IPS DF 6.9 (cell line): Measurements from ENCODE around the gene OR6V1.

Experiments used
- DNase-seq: peaks from one replicate; pipeline ENCODE4 v3.0.0-alpha.2; 2013; ENCODE audit warnings: low read depth, low spot score
- H3K27ac ChIP-seq: one replicate; pipeline ENCODE4 v1.5.1; 2013; ENCODE audit warnings: low read length, control low read depth
- H3K27me3 ChIP-seq: 2 replicates; pipeline ENCODE4 v1.6.1; 2013; ENCODE audit warnings: mild to moderate bottlenecking, low read length; ENCODE audit not compliant: control insufficient read depth, insufficient read depth
- H3K36me3 ChIP-seq: 2 replicates; pipeline ENCODE4 v1.6.1; 2013; ENCODE audit warnings: low read length; ENCODE audit not compliant: control insufficient read depth, insufficient read depth
- H3K4me1 ChIP-seq: 2 replicates; pipeline ENCODE4 v1.6.1; 2013; ENCODE audit warnings: low read length; ENCODE audit not compliant: control insufficient read depth, insufficient read depth
- H3K4me3 ChIP-seq: 2 replicates; pipeline ENCODE4 v1.5.1; 2013; ENCODE audit warnings: mild to moderate bottlenecking, low read length
- H3K9me3 ChIP-seq: 2 replicates; pipeline ENCODE4 v1.6.1; 2013; ENCODE audit warnings: low read length, inconsistent platforms; ENCODE audit not compliant: control insufficient read depth, insufficient read depth
- WGBS: extraction: QIAGEN DNeasy Blood & Tissue Kit; methylation state at CpG from one replicate; pipeline ENCODE4 v1.1.7; 2013; ENCODE audit warnings: mixed read lengths, missing lambda C conversion rate; ENCODE audit not compliant: insufficient read length, insufficient coverage; 5-methylcytosine and 5-hydroxymethylcytosine counted together

Gene OR6V1

GRCh38 chr7:143042790-143043271 is 9.3 kb upstream of the OR6V1 start:
- no CpG with 5 or more reads among the region's 6 CpGs for WGBS
- H3K9me3 ChIP-seq: no peaks in the 10 kb centered on the region
- no peak for DNase-seq
- no peak overlapping the region for H3K4me3 ChIP-seq
- H3K4me1 ChIP-seq: no peaks in the 10 kb centered on the region
- H3K36me3 ChIP-seq: no peaks in the 10 kb centered on the region
- no peaks in the 10 kb centered on the region for H3K27me3 ChIP-seq
- no peak overlapping the region for H3K27ac ChIP-seq

DNA sequence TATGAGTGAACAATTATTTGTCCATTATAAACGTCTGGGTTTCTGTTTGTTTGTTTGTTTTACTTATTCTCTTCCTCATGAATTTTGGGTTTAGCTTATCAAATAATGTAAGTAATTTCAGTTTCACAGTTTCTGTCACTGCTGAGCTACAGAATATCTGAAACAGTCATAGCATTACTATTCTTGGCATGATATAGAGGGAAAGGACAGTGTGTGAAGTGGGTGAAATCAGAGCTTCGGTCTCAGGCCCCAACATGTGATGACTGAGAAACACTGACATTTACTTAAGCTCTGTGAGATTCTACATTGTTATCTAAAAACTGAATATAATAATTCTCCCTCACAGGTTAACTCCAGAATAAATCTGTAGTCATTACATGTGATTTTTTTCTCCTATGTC is 8.8 kb upstream of the OR6V1 start:
- no peaks in the 10 kb centered on the region for H3K4me1 ChIP-seq
- DNase-seq: no peak
- no CpG with 5 or more reads among the region's 2 CpGs for WGBS
- H3K27me3 ChIP-seq: no peaks in the 10 kb centered on the region
- no peaks in the 10 kb centered on the region for H3K9me3 ChIP-seq
- no peaks in the 10 kb centered on the region for H3K36me3 ChIP-seq
- H3K27ac ChIP-seq: no peak overlapping the region
- no peak overlapping the region for H3K4me3 ChIP-seq

- H3K9me3 ChIP-seq: no peaks in the 10 kb centered on the region
- H3K27me3 ChIP-seq: no peaks in the 10 kb centered on the region
- no peak overlapping the region for H3K4me3 ChIP-seq
- 100% methylated on average over 1 of the region's 3 CpGs for WGBS
- no peak for DNase-seq
- no peak overlapping the region for H3K27ac ChIP-seq
- H3K4me1 ChIP-seq: no peaks in the 10 kb centered on the region
- H3K36me3 ChIP-seq: no peaks in the 10 kb centered on the region
Measured at GRCh38 chr7:143046426-143046851, 5.7 kb upstream of the OR6V1 start.

DNA sequence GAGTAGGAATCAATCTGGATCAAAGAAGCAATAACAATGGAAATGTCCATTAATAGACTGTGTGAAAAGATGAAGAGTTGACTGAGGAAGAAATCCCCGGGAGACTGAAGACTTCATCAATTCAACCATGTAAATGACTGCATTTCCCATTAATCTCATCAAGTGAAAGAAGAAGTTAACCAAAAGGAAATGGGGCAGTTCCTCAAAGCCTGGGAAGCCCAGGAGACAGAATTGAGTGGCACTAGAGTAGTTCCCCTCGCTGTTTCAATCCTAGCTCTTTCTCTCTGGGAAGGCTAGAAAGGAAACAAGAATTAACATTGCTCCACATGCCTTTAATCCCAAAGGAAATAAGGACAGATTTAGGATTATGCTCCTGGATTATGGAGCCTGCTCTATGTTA is 4.8 kb upstream of the OR6V1 start:
- Histone ChIP-seq H3K36me3 (no peaks in the 10 kb centered on the region), H3K27ac (no peak overlapping the region), H3K4me3 (no peak overlapping the region), H3K4me1 (no peaks in the 10 kb centered on the region), H3K27me3 (no peaks in the 10 kb centered on the region), H3K9me3 (no peaks in the 10 kb centered on the region)
- DNase-seq: no peak
- WGBS: no CpG with 5 or more reads among the region's 2 CpGs

GRCh38 chr7:143048827-143049226 is 3.3 kb upstream of the OR6V1 start:
- Histone ChIP-seq H3K4me1 (no peaks in the 10 kb centered on the region), H3K9me3 (no peaks in the 10 kb centered on the region), H3K4me3 (no peak overlapping the region), H3K36me3 (no peaks in the 10 kb centered on the region), H3K27me3 (no peaks in the 10 kb centered on the region), H3K27ac (no peak overlapping the region)
- DNase-seq: no peak

GRCh38 chr7:143049362-143049761 is 2.8 kb upstream of the OR6V1 start:
- Histone ChIP-seq H3K9me3 (no peaks in the 10 kb centered on the region), H3K4me1 (no peaks in the 10 kb centered on the region), H3K36me3 (no peaks in the 10 kb centered on the region), H3K4me3 (no peak overlapping the region), H3K27me3 (no peaks in the 10 kb centered on the region), H3K27ac (no peak overlapping the region)
- no CpG with 5 or more reads among the region's 4 CpGs for WGBS
- DNase-seq: no peak

DNA sequence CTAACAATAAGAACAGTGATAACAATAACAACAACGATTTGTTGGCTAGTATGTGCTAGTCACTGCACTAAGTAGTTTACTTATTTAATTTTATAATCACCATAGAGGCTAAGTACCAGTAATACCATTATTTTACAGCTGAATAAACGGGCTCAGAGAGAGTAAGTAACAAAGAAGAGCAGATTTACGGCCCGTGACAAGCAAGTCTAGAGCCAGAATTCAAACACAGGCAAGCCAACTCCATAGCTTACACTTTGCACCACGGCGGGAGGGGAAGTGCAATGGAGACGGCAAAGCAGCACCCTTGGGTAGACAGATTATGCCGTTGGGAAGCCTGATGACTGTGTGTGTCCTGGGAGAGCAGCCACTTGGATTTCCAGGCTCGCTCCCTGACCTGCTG is 1.2 kb upstream of the OR6V1 start:
- Histone ChIP-seq H3K9me3 (no peaks in the 10 kb centered on the region), H3K4me3 (no peak overlapping the region), H3K36me3 (no peaks in the 10 kb centered on the region), H3K4me1 (no peaks in the 10 kb centered on the region), H3K27me3 (no peaks in the 10 kb centered on the region), H3K27ac (no peak overlapping the region)
- DNase-seq: no peak
- no CpG with 5 or more reads among the region's 9 CpGs for WGBS

GRCh38 chr7:143054621-143055020 is 2.5 kb downstream of the OR6V1 start:
- no peak for DNase-seq
- no peak overlapping the region for H3K4me3 ChIP-seq
- no peaks in the 10 kb centered on the region for H3K4me1 ChIP-seq
- H3K36me3 ChIP-seq: no peaks in the 10 kb centered on the region
- H3K9me3 ChIP-seq: no peaks in the 10 kb centered on the region
- H3K27me3 ChIP-seq: no peaks in the 10 kb centered on the region
- WGBS: 100% methylated on average over 1 of the region's 3 CpGs
- no peak overlapping the region for H3K27ac ChIP-seq

DNA sequence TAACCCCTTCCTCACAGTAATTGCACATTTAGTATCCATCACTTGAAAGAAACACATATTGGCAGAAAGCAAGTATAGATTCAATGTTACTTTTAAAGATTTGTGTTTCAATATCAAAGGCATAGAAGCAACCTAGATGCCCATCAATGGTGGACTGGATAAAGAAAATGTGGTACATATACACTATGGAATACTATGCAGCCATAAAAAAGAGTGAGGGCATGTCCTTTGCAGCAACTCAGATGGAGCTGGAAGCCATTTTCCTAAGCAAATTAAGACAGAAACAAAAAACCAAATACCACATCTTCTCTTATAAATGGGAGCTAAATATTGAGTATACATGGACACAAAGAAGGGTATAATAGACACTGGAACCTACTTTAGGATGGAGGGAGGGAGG is 3.6 kb downstream of the OR6V1 start:
- no peak for DNase-seq
- Histone ChIP-seq H3K4me3 (no peak overlapping the region), H3K36me3 (no peaks in the 10 kb centered on the region), H3K4me1 (no peaks in the 10 kb centered on the region), H3K9me3 (no peaks in the 10 kb centered on the region), H3K27ac (no peak overlapping the region), H3K27me3 (no peaks in the 10 kb centered on the region)

DNA sequence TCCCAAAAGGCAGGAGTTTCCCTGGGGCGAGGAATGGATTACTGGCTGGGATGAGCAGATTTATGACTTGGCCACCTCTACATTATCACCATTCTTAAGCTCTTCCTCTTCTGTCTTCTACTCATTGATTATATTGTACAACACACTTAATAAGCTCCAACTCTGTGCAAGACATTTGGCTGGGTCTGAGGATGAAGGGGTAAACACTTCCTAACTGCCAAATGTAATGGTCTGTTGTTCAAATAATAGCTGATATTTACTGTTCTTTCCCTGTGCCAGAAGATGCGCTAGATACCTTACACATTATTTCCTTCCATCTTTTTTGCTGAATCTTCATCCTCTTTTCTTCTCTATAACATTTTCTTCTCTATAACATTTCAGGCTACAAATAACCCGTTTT is 11.6 kb downstream of the OR6V1 start:
- Histone ChIP-seq H3K27me3 (no peaks in the 10 kb centered on the region), H3K36me3 (no peaks in the 10 kb centered on the region), H3K9me3 (no peaks in the 10 kb centered on the region), H3K4me1 (no peaks in the 10 kb centered on the region), H3K4me3 (no peak overlapping the region), H3K27ac (no peak overlapping the region)
- WGBS: no CpG with 5 or more reads among the region's 3 CpGs
- DNase-seq: no peak

- WGBS: no CpG with 5 or more reads among the region's 2 CpGs
- DNase-seq: no peak
- no peak overlapping the region for H3K27ac ChIP-seq
Measured at GRCh38 chr7:143068446-143068845, 16.3 kb downstream of the OR6V1 start.

More at GRCh38 chr7:143068446-143068845, 16.3 kb downstream of the OR6V1 start:
- no peaks in the 10 kb centered on the region for H3K36me3 ChIP-seq
- no peak overlapping the region for H3K4me3 ChIP-seq
- no peaks in the 10 kb centered on the region for H3K27me3 ChIP-seq
- no peaks in the 10 kb centered on the region for H3K9me3 ChIP-seq
- H3K4me1 ChIP-seq: no peaks in the 10 kb centered on the region
